ENCODE data around the gene RORC. TPM values are rescaled to one million over a fixed set of nuclear protein-coding genes. Genes with fewer than 3 reads are reported as not detected.

Gene RORC
- 0.13 TPM in 1 of 2 replicates, not detected in the other for total RNA-seq

GRCh38 chr1:151831605-151832004 lies at the start of gene RORC:
RORC (minus strand) TSS chr1:151831802; CDS start chr1:151831764, 38 bp downstream.

GRCh38 chr1:151853411-151853943 lies 21.9 kb upstream of the RORC start, which contains the start of gene THEM5:
THEM5 (minus strand) TSS chr1:151853712; CDS start chr1:151853565, 147 bp downstream.

GRCh38 chr1:151839457-151840403 lies 8.1 kb upstream of the RORC start, which contains the start of gene C2CD4D:
C2CD4D (minus strand) TSS chr1:151839820; CDS start chr1:151838989, 831 bp downstream.

GRCh38 chr1:151805066-151805820 lies 26.4 kb downstream of the RORC start, which contains the start of gene LINGO4:
LINGO4 (minus strand) TSS chr1:151805419; CDS start chr1:151802704, 2,715 bp downstream.

GRCh38 chr1:151790071-151790939 lies 41.3 kb downstream of the RORC start, which contains the start of gene TDRKH:
TDRKH (minus strand) TSS chr1:151790500; CDS start chr1:151783022, 7,478 bp downstream.

GRCh38 chr1:151762941-151763921 lies 68.4 kb downstream of the RORC start, which contains the start of gene MRPL9:
MRPL9 (minus strand) TSS chr1:151763496; CDS start chr1:151763479, 17 bp downstream.

Small RNAs within 50 kb of the gene (small RNA-seq; reads per million reads assigned to genes)
- not detected for gene RF00019

Other genes with a start within 250 kb of the RORC start
- gene SNX27, start 219.8 kb downstream of the RORC start, total RNA-seq = 23.1 and 25.5 TPM in 2 replicates
- gene CELF3, start 115.0 kb downstream of the RORC start, total RNA-seq = not detected in 2 replicates
- gene RIIAD1, start 110.3 kb downstream of the RORC start, total RNA-seq = not detected in 2 replicates
- gene MRPL9, start 68.3 kb downstream of the RORC start, total RNA-seq = 130 and 157 TPM in 2 replicates
- 5.7 and 14.9 TPM in 2 replicates for gene TDRKH, start 41.3 kb downstream of the RORC start, total RNA-seq
- not detected in 2 replicates for gene LINGO4, start 26.4 kb downstream of the RORC start, total RNA-seq
- 0.07 TPM in 1 of 2 replicates, not detected in the other for gene C2CD4D, start 8.0 kb upstream of the RORC start, total RNA-seq
- not detected in 2 replicates for gene THEM5, start 21.9 kb upstream of the RORC start, total RNA-seq
- gene THEM4, start 77.7 kb upstream of the RORC start, total RNA-seq = 26.9 and 39.4 TPM in 2 replicates
- gene S100A10, start 162.1 kb upstream of the RORC start, total RNA-seq = 234 and 247 TPM in 2 replicates
- 109 and 145 TPM in 2 replicates for gene S100A11, start 205.2 kb upstream of the RORC start, total RNA-seq